ENCODE data around the gene RTN4IP1. TPM values are rescaled to one million over a fixed set of nuclear protein-coding genes. Genes with fewer than 3 reads are reported as not detected.

Gene RTN4IP1
- total and polyA plus RNA-seq, 10 of the 15 experiments (the other 5 are each of a cell fraction or from before 2014, with no cell fraction given): 8.2 to 17.0 (median 9.8) TPM

GRCh38 chr6:106629859-106630163 is 513 bp upstream of the RTN4IP1 start:
- Histone ChIP-seq H3K79me2 (ENCODE audit: control insufficient read depth, insufficient read depth, low read length) (peaks cover 53% of the 10 kb centered on the region), H3K27ac (ENCODE audit: control insufficient read depth, insufficient read depth) (peak overlapping the region; percentile 81), H2AFZ (ENCODE audit: control insufficient read depth, low read depth, low read length) (peak overlapping the region; percentile 71), H3K27me3 (replicated peaks in 1 of 2; ENCODE audit: control insufficient read depth in 2 of 2, insufficient read depth in 2 of 2, low read length in 1 of 2) (no peaks in the 10 kb centered on the region), H3K4me3 (peak overlapping the region; percentile 95), H3K4me1 (ENCODE audit: control insufficient read depth, insufficient read depth, low read length) (peaks cover 16% of the 10 kb centered on the region; the same call in 1 of the 2 replicates), H3K9me3 (replicated peaks; ENCODE audit: control insufficient read depth, insufficient read depth, low read length) (no peaks in the 10 kb centered on the region), H3K36me3 (ENCODE audit: control insufficient read depth in 2 of 2, insufficient read depth in 2 of 2, low read length in 1 of 2) (no peaks in the 10 kb centered on the region), H3K4me2 (ENCODE audit: control insufficient read depth, insufficient read depth) (peak overlapping the region; percentile 36), H4K20me1 (ENCODE audit: control insufficient read depth, insufficient read depth) (no peaks in the 10 kb centered on the region), H3K9ac (ENCODE audit: control insufficient read depth, insufficient read depth, low read length) (peak overlapping the region; percentile 86)
- CTCF ChIA-PET: interaction anchor here (0.7 to 1.7 kb wide), 4 partner anchors 9 to 17 kb away, joined by 3 to 5 read pairs (median 4); no protein-coding TSS in a partner anchor
- DNase-seq (ENCODE audit: low read depth, low spot score): no peak
- WGBS (ENCODE audit: insufficient coverage, insufficient replicate concordance, low lambda C conversion rate, missing lambda C conversion rate): 2% methylated on average over 14 of the region's 14 CpGs
- POLR2A ChIA-PET: interaction anchor here (1.3 kb wide), 1 partner anchor 19 kb away, joined by 3 read pairs; no protein-coding TSS in a partner anchor
- intact Hi-C loops (cut with micrococcal nuclease; ENCODE audit: unreplicated experiment): loop anchor here (2.0 to 5.0 kb wide), 3 partner anchors 17 to 217 kb away; no protein-coding TSS in a partner anchor
- no TSS peak for BruUV-seq (replicated peaks)
- TF ChIP-seq BACH1 (IDR thresholded peaks at IDR 0.05; ENCODE audit: borderline replicate concordance) (no peak), POLR2AphosphoS5 (IDR thresholded peaks at IDR 0.05; ENCODE audit: low read length) (no peak), BCL11A (IDR thresholded peaks at IDR 0.05; ENCODE audit: low read depth, low read length) (no peak), BHLHE40 (IDR thresholded peaks at IDR 0.05; ENCODE audit: borderline replicate concordance in 1 of 2, low read depth in 2 of 2, low read length in 1 of 2) (no peak), ELK1 (IDR thresholded peaks at IDR 0.05; ENCODE audit: low read depth, low read length) (no peak), ESRRA (IDR thresholded peaks at IDR 0.05; ENCODE audit: low read length) (no peak), PAX8 (IDR thresholded peaks at IDR 0.05) (no peak)
- SMC1A ChIA-PET (ENCODE audit: uncharacterized antibody, unreplicated experiment): interaction anchor here (0.9 to 1.3 kb wide), 6 partner anchors 9 to 215 kb away, joined by 3 to 6 read pairs (median 4); no protein-coding TSS in a partner anchor
- no peak for FAIRE-seq
- ATAC-seq: no peak
- RAD21 ChIA-PET (ENCODE audit: unreplicated experiment): interaction anchor here (1.2 to 1.3 kb wide), 2 partner anchors 37 to 350 kb away, joined by 3 read pairs; no protein-coding TSS in a partner anchor
- in situ Hi-C loops (cut with MboI): no loop called here

All from GM12878 (cell line).